Astrocyte (in vitro differentiated cells and primary cell): ENCODE results near the gene YTHDF1. TPM values are rescaled to one million over a fixed set of nuclear protein-coding genes. Genes with fewer than 3 reads are reported as not detected.

ENCODE experiments used
- DNase-seq: peaks from one replicate; pipeline ENCODE4 v3.0.0-alpha.2; 2010; ENCODE audit warnings: low read depth
- FAIRE-seq: peaks from 2 replicates; lab custom pipeline; 2011; peaks lifted over from hg19 to GRCh38; lab: Jason Lieb, UNC
- H2AFZ ChIP-seq: 2 replicates; pipeline ENCODE4 v1.6.0; 2012; ENCODE audit warnings: low read depth, low read length, inconsistent platforms
- H3K27ac ChIP-seq: 2 replicates; pipeline ENCODE4 v1.5.1; 2011; ENCODE audit warnings: low read depth, low read length, inconsistent platforms
- H3K27me3 ChIP-seq: 2 replicates; pipeline ENCODE4 v1.6.0; 2011; ENCODE audit warnings: low read length, inconsistent platforms; ENCODE audit not compliant: insufficient read depth
- H3K36me3 ChIP-seq: 2 replicates; pipeline ENCODE4 v1.5.1; 2011; ENCODE audit warnings: low read length, inconsistent platforms; ENCODE audit not compliant: insufficient read depth
- H3K4me1 ChIP-seq: 2 replicates; pipeline ENCODE4 v1.5.1; 2011; ENCODE audit warnings: low read length, inconsistent platforms; ENCODE audit not compliant: insufficient read depth
- H3K4me2 ChIP-seq: 2 replicates; pipeline ENCODE4 v1.6.0; 2012; ENCODE audit warnings: low read length, inconsistent platforms
- H3K4me3 ChIP-seq: 2 replicates; pipeline ENCODE4 v1.5.1; 2011; ENCODE audit warnings: low read depth, mild to moderate bottlenecking, low read length, inconsistent platforms; ENCODE audit not compliant: insufficient read depth
- H3K79me2 ChIP-seq: 2 replicates; pipeline ENCODE4 v1.6.0; 2012; ENCODE audit warnings: mild to moderate bottlenecking, low read length, inconsistent platforms; ENCODE audit not compliant: insufficient read depth
- H3K9ac ChIP-seq: 2 replicates; pipeline ENCODE4 v1.6.0; 2012; ENCODE audit warnings: mild to moderate bottlenecking, low read length, inconsistent platforms
- H3K9me3 ChIP-seq: 2 replicates; pipeline ENCODE4 v1.5.1; 2012; ENCODE audit warnings: low read depth, mild to moderate bottlenecking, low read length, inconsistent platforms; ENCODE audit not compliant: insufficient read depth
- H4K20me1 ChIP-seq: 2 replicates; pipeline ENCODE4 v1.6.0; 2012; ENCODE audit warnings: low read length, inconsistent platforms; ENCODE audit not compliant: insufficient read depth
- H3K27ac Mint-ChIP-seq: one replicate; pipeline ENCODE4 v1.8.0; 2021; ENCODE audit warnings: mild to moderate bottlenecking, mixed read lengths; ENCODE audit not compliant: unreplicated experiment
- H3K27me3 Mint-ChIP-seq: one replicate; pipeline ENCODE4 v1.8.0; 2021; ENCODE audit warnings: low read depth, mixed read lengths; ENCODE audit not compliant: unreplicated experiment
- H3K36me3 Mint-ChIP-seq: one replicate; pipeline ENCODE4 v1.8.0; 2021; ENCODE audit warnings: low read depth, mixed read lengths; ENCODE audit not compliant: unreplicated experiment
- H3K4me1 Mint-ChIP-seq: one replicate; pipeline ENCODE4 v1.8.0; 2021; ENCODE audit warnings: low read depth, mixed read lengths; ENCODE audit not compliant: unreplicated experiment
- H3K4me3 Mint-ChIP-seq: one replicate; pipeline ENCODE4 v1.8.0; 2021; ENCODE audit warnings: mild to moderate bottlenecking, moderate library complexity, mixed read lengths; ENCODE audit not compliant: unreplicated experiment
- H3K9me3 Mint-ChIP-seq: one replicate; pipeline ENCODE4 v1.8.0; 2021; ENCODE audit warnings: mild to moderate bottlenecking, mixed read lengths; ENCODE audit not compliant: unreplicated experiment
- CTCF ChIP-seq: IDR thresholded peaks from 2 replicates; pipeline ENCODE4 v1.5.1; 2011; ENCODE audit warnings: low read depth, mild to moderate bottlenecking, inconsistent platforms, low read length, moderate library complexity; ENCODE audit not compliant: insufficient read depth
- EZH2 ChIP-seq: IDR thresholded peaks from 2 replicates; pipeline ENCODE4 v1.6.1; 2012; ENCODE audit warnings: mild to moderate bottlenecking, low read length, inconsistent platforms; ENCODE audit not compliant: insufficient read depth
- total RNA-seq: library from RNA; stranded (reverse); gene quantifications from 2 replicates; pipeline ENCODE4 v1.2.1, GENCODE V29; 2021

Gene YTHDF1
- total RNA-seq, 1 donor from 2014 or later, result 107 TPM

GRCh38 chr20:63204362-63204761 is 11.6 kb downstream of the YTHDF1 start:
- H3K79me2 ChIP-seq, result peaks cover 97% of the 10 kb centered on the region

GRCh38 chr20:63202811-63203526 is 13.0 kb downstream of the YTHDF1 start:
- H3K4me2 ChIP-seq, result no peak overlapping the region
- Mint-ChIP-seq H3K27me3 (no peaks in the 10 kb centered on the region), H3K4me1 (peaks cover 32% of the 10 kb centered on the region), H3K4me3 (no peak overlapping the region), H3K9me3 (no peaks in the 10 kb centered on the region), H3K27ac (no peak overlapping the region), H3K36me3 (peaks cover 26% of the 10 kb centered on the region)
- H3K27ac ChIP-seq, result no peak overlapping the region
- no peaks in the 10 kb centered on the region for H3K9me3 ChIP-seq
- DNase-seq (no peak), FAIRE-seq (no peak)
- peaks cover 96% of the 10 kb centered on the region for H3K79me2 ChIP-seq
- H3K9ac ChIP-seq, result no peak overlapping the region
- peaks cover 100% of the 10 kb centered on the region for H4K20me1 ChIP-seq
- H2AFZ ChIP-seq, result no peak overlapping the region
- no peaks in the 10 kb centered on the region for H3K27me3 ChIP-seq
- peaks cover 7% of the 10 kb centered on the region for H3K4me1 ChIP-seq
- peaks cover 40% of the 10 kb centered on the region for H3K36me3 ChIP-seq
- TF ChIP-seq CTCF, result no peak
- no peak for TF ChIP-seq EZH2
- no peak overlapping the region for H3K4me3 ChIP-seq

More at GRCh38 chr20:63204362-63204761, 11.6 kb downstream of the YTHDF1 start:
- H3K27ac Mint-ChIP-seq, result no peak overlapping the region
- no peak overlapping the region for H3K4me3 Mint-ChIP-seq
- DNase-seq (no peak), FAIRE-seq (no peak)
- TF ChIP-seq EZH2 (no peak), CTCF (no peak)
- H3K4me1 Mint-ChIP-seq, result peaks cover 24% of the 10 kb centered on the region
- no peak overlapping the region for H3K27ac ChIP-seq
- H2AFZ ChIP-seq, result no peak overlapping the region
- H3K36me3 ChIP-seq, result peaks cover 51% of the 10 kb centered on the region
- H3K9me3 ChIP-seq, result no peaks in the 10 kb centered on the region
- no peaks in the 10 kb centered on the region for H3K9me3 Mint-ChIP-seq
- no peak overlapping the region for H3K4me2 ChIP-seq
- H3K36me3 Mint-ChIP-seq, result peaks cover 23% of the 10 kb centered on the region
- peaks cover 100% of the 10 kb centered on the region for H4K20me1 ChIP-seq
- H3K4me1 ChIP-seq, result peaks cover 7% of the 10 kb centered on the region
- no peaks in the 10 kb centered on the region for H3K27me3 ChIP-seq
- no peaks in the 10 kb centered on the region for H3K27me3 Mint-ChIP-seq
- H3K9ac ChIP-seq, result no peak overlapping the region
- H3K4me3 ChIP-seq, result no peak overlapping the region

- Histone ChIP-seq H3K79me2 (peaks cover 98% of the 10 kb centered on the region), H3K4me2 (no peak overlapping the region), H3K36me3 (peaks cover 35% of the 10 kb centered on the region), H3K4me3 (no peak overlapping the region), H3K4me1 (peaks cover 9% of the 10 kb centered on the region), H3K9ac (no peak overlapping the region), H3K27ac (no peak overlapping the region), H2AFZ (no peak overlapping the region), H3K9me3 (no peaks in the 10 kb centered on the region), H4K20me1 (peaks cover 100% of the 10 kb centered on the region), H3K27me3 (no peaks in the 10 kb centered on the region)
- H3K27me3 Mint-ChIP-seq, result no peaks in the 10 kb centered on the region
- peaks cover 28% of the 10 kb centered on the region for H3K36me3 Mint-ChIP-seq
- FAIRE-seq (no peak), DNase-seq (no peak)
- TF ChIP-seq CTCF (no peak), EZH2 (no peak)
- H3K27ac Mint-ChIP-seq, result no peak overlapping the region
- no peak overlapping the region for H3K4me3 Mint-ChIP-seq
- H3K9me3 Mint-ChIP-seq, result no peaks in the 10 kb centered on the region
- H3K4me1 Mint-ChIP-seq, result peaks cover 38% of the 10 kb centered on the region
These were observed 13.9 kb downstream of the YTHDF1 start for GRCh38 chr20:63202021-63202420.
